GM12872 (cell line): ENCODE results near the gene CNN1.

Experiments used
- CTCF ChIP-seq: IDR thresholded peaks from 3 replicates; pipeline ENCODE4 v1.5.1; 2011; ENCODE audit warnings: low read depth, mild to moderate bottlenecking, low read length, moderate library complexity; ENCODE audit not compliant: insufficient read depth

The CNN1 gene

DNA sequence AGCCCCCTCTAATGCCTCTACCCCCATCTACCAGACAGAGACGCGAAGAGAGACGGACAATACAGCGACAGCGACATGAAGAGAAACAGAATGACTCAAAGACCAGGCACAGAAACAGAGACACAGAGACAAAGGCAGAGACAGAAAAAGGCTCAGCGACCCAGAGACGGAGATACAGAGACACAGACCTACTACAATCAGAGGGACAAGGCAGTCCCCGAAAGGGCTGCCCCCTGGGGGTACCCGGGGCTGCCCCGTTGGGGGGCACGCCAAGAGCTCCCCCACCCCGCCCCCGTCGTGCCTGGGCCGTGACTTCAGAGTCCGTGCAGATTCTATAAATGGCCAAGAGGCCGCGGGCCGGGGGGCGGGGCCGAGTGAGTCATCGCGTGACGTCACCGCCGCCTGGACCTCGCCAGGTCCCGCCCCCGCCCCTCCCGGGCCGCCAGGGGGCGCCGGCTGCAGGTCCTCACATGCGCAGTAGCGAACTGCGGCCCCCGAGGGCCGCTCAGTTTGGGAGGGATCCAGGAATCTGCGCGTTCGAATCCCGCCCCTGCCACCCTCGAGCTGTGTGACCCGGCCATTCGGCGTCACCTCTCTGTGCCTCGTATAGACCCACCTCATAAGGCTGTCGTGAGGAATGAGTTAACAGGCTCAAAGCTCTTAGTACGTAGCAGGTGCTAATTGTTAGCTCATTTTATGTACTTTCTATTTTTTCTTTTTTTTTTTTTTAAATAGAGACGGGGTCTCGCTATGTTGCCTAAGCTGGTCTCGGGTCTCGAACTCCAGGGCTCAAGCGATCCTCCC is 2.7 kb upstream of the CNN1 start:
- peak; percentile 84 for TF ChIP-seq CTCF

GRCh38 chr19:11539495-11540365 is 1.1 kb downstream of the CNN1 start:
- no peak for TF ChIP-seq CTCF

- TF ChIP-seq CTCF, result no peak
Observed at GRCh38 chr19:11540645-11541044, 2.0 kb downstream of the CNN1 start.

DNA sequence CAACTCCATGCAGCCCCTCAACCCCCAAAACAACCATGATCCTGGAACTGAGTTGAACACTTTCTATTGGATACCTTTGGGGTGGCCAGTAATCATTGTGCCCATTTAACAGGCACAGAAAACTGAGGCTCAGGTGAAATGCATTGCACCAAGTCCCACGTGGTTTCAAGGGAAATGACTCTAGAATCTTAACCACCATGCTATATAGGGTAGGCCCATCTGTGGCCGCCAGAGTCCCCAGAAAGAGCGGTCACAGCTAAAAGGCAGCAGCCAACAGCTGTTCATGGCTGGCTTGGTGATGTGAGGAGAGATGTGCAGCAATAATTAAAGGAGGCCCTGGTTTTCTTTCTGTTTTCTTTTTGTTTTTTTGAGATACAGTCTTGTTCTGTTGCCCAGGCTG is 2.6 kb downstream of the CNN1 start:
- no peak for TF ChIP-seq CTCF

GRCh38 chr19:11547929-11548700 is 9.5 kb downstream of the CNN1 start:
- TF ChIP-seq CTCF, result no peak

DNA sequence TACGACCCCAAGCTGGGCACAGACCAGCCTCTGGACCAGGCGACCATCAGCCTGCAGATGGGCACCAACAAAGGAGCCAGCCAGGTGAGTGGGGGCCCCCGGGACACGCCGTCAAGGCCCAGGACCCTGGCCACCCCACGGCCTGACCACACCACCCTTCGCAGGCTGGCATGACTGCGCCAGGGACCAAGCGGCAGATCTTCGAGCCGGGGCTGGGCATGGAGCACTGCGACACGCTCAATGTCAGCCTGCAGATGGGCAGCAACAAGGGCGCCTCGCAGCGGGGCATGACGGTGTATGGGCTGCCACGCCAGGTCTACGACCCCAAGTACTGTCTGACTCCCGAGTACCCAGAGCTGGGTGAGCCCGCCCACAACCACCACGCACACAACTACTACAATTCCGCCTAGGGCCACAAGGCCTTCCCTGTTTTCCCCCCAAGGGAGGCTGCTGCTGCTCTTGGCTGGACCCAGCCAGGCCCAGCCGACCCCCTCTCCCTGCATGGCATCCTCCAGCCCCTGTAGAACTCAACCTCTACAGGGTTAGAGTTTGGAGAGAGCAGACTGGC is 10.8 kb downstream of the CNN1 start:
- no peak for TF ChIP-seq CTCF
